K562 (cell line): ENCODE results near the gene CLEC19A. TPM values are rescaled to one million over a fixed set of nuclear protein-coding genes. Genes with fewer than 3 reads are reported as not detected.

Experiments used
- ATAC-seq: fragments of 200-7000 bp; cut with Tn5 transposase; 3 replicates; pipeline ENCODE4 v1.9.1; 2020; ENCODE audit warnings: moderate library complexity
- BruUV-seq: library from RNA; stranded (reverse); fragments of 400-500 nt; replicated peaks from 2 replicates; lab custom pipeline; 2021; lab: Mats Ljungman, UMichigan
- CTCF ChIA-PET: fragments of 300-600 bp; formaldehyde crosslinking; extraction: SDS; loops from one replicate; lab custom pipeline; 2021; ENCODE audit warnings: low intra/inter-chr PET ratio; lab: Yijun Ruan, JAX
- POLR2A ChIA-PET: fragments of 300-600, 350-650 bp; sonication (Branson Sonifier 250); formaldehyde crosslinking; extraction: SDS; loops from one replicate; lab custom pipeline; 2021; ENCODE audit warnings: antibody characterized with exemption, inconsistent platforms; lab: Yijun Ruan, JAX
- DNase-seq, 4 experiments: peaks; one replicate each; pipeline versions ENCODE4 v3.0.0 to v3.0.0-alpha.2; 2011 to 2018; ENCODE audit warnings: low spot score in 3 of 4, mixed read lengths in 3 of 4; ENCODE audit errors: extremely low read depth in 1 of 4
- FAIRE-seq: peaks from 2 replicates; lab custom pipeline; 2011; peaks lifted over from hg19 to GRCh38; lab: Jason Lieb, UNC
- H2AFZ ChIP-seq: 2 replicates; pipeline ENCODE4 v1.6.0; 2011; ENCODE audit warnings: low read depth, low read length, control low read depth, inconsistent platforms
- H3K27ac ChIP-seq: fragments of 200-600 bp; 3 replicates; pipeline ENCODE4 v1.8.0; 2011; ENCODE audit warnings: low read depth, mild to moderate bottlenecking, control low read depth, inconsistent platforms, low read length, moderate library complexity, mixed read lengths; ENCODE audit errors: extremely low read depth
- H3K27me3 ChIP-seq, 2 experiments: fragments of 300-600 bp in 1 of 2; 2 replicates in 1 of 2; 3 replicates in 1 of 2; pipeline versions ENCODE4 v1.6.0 to v1.8.0; 2011; ENCODE audit warnings: inconsistent platforms in 2 of 2, low read length in 2 of 2, mild to moderate bottlenecking in 1 of 2, mixed read lengths in 1 of 2, moderate library complexity in 1 of 2; ENCODE audit not compliant: control insufficient read depth in 2 of 2, insufficient read depth in 2 of 2
- H3K36me3 ChIP-seq: fragments of 300-600 bp; 3 replicates; pipeline ENCODE4 v1.8.0; 2011; ENCODE audit warnings: mild to moderate bottlenecking, low read length, inconsistent platforms; ENCODE audit not compliant: control insufficient read depth, insufficient read depth
- H3K4me1 ChIP-seq, 2 experiments: fragments of 200-600 bp in 1 of 2; replicated peaks in 1 of 2; 2 replicates in 1 of 2; 3 replicates in 1 of 2; pipeline versions ENCODE4 v1.5.1 to v1.8.0; 2011; ENCODE audit warnings: inconsistent platforms in 2 of 2, low read length in 2 of 2, mild to moderate bottlenecking in 1 of 2, mixed read lengths in 1 of 2, moderate library complexity in 1 of 2; ENCODE audit not compliant: control insufficient read depth in 2 of 2, insufficient read depth in 2 of 2
- H3K4me2 ChIP-seq: 2 replicates; pipeline ENCODE4 v1.6.1; 2011; ENCODE audit warnings: low read length, control low read depth, inconsistent platforms, mixed read lengths; ENCODE audit not compliant: insufficient read depth
- H3K4me3 ChIP-seq: fragments of 200-600 bp; sonication (generic), shearing (Covaris generic); 2 replicates; pipeline ENCODE4 v1.5.1; 2016; ENCODE audit warnings: control low read depth, inconsistent platforms
- H3K79me2 ChIP-seq: fragments of 200-600 bp; 3 replicates; pipeline ENCODE4 v1.8.0; 2011; ENCODE audit warnings: low read length, inconsistent platforms; ENCODE audit not compliant: control insufficient read depth, insufficient read depth
- H3K9ac ChIP-seq, 2 experiments: 2 replicates each; pipeline versions ENCODE4 v1.6.0 to v1.6.1; 2011; ENCODE audit warnings: low read depth in 2 of 2, low read length in 2 of 2, control low read depth in 1 of 2, inconsistent platforms in 1 of 2, mild to moderate bottlenecking in 1 of 2, mixed read lengths in 1 of 2; ENCODE audit not compliant: insufficient read depth in 1 of 2
- H3K9me1 ChIP-seq: one replicate; pipeline ENCODE4 v1.6.0; 2011; ENCODE audit warnings: inconsistent platforms, mild to moderate bottlenecking, low read length, moderate library complexity; ENCODE audit not compliant: control insufficient read depth, insufficient read depth
- H3K9me3 ChIP-seq: replicated peaks from 2 replicates; pipeline ENCODE4 v1.5.1; 2011; ENCODE audit warnings: low read depth, low read length, inconsistent platforms; ENCODE audit not compliant: control insufficient read depth, insufficient read depth
- H4K20me1 ChIP-seq: replicated peaks from 2 replicates; pipeline ENCODE4 v1.6.1; 2011; ENCODE audit warnings: low read length, inconsistent platforms, mixed read lengths; ENCODE audit not compliant: control insufficient read depth, insufficient read depth
- CBFA2T2 ChIP-seq: fragments of 450-650 bp; conservative IDR thresholded peaks from 2 replicates; pipeline ENCODE4 v1.6.1; 2017; ENCODE audit warnings: mild to moderate bottlenecking
- CHD4 ChIP-seq: fragments of 200-600 bp; sonication (generic); IDR thresholded peaks from 3 replicates; pipeline ENCODE4 v1.6.1; 2012; ENCODE audit warnings: low read depth, mild to moderate bottlenecking, mixed read lengths, low read length, inconsistent platforms; ENCODE audit not compliant: insufficient read depth, insufficient replicate concordance, poor library complexity, severe bottlenecking
- GABPA ChIP-seq: fragments of 200-800 bp; sonication (Bioruptor generic); conservative IDR thresholded peaks from 2 replicates; pipeline ENCODE4 v1.6.1; 2016; ENCODE audit warnings: low read depth, missing genetic modification characterization, missing compliant biosample characterization
- GATAD2A ChIP-seq: fragments of 450-650 bp; IDR thresholded peaks from 2 replicates; pipeline ENCODE4 v1.6.1; 2017
- HNRNPL ChIP-seq: fragments of 200-400 bp; formaldehyde crosslinking; IDR thresholded peaks from 2 replicates; pipeline ENCODE4 v1.6.1; 2017; ENCODE audit warnings: low read depth, mild to moderate bottlenecking, low read length
- HSF4 ChIP-seq: fragments of 250-450 bp; sonication (Bioruptor Pico); IDR thresholded peaks from 2 replicates; pipeline ENCODE4 v2.1.2; 2022; ENCODE audit warnings: mild to moderate bottlenecking, moderate library complexity, borderline replicate concordance
- KHSRP ChIP-seq: fragments of 450-650 bp; IDR thresholded peaks from 2 replicates; pipeline ENCODE4 v1.6.1; 2017
- MAFK ChIP-seq: IDR thresholded peaks from 2 replicates; pipeline ENCODE4 v1.6.1; 2011; ENCODE audit warnings: low read length, improper control_type of control experiment
- MCM5 ChIP-seq: fragments of 450-650 bp; IDR thresholded peaks from 2 replicates; pipeline ENCODE4 v1.6.1; 2016; ENCODE audit warnings: low read depth
- NCOA6 ChIP-seq: fragments of 450-650 bp; IDR thresholded peaks from 2 replicates; pipeline ENCODE4 v1.6.1; 2017; ENCODE audit warnings: mild to moderate bottlenecking
- RHOXF2B ChIP-seq: fragments of 250-450 bp; sonication (Bioruptor Pico); conservative IDR thresholded peaks from 2 replicates; pipeline ENCODE4 v1.5.1; 2021
- THRAP3 ChIP-seq: fragments of 450-650 bp; IDR thresholded peaks from 2 replicates; pipeline ENCODE4 v1.6.1; 2016; ENCODE audit warnings: mild to moderate bottlenecking, inconsistent platforms, borderline replicate concordance
- ZNF217 ChIP-seq: sonication (generic); formaldehyde crosslinking; IDR thresholded peaks from 2 replicates; pipeline ENCODE4 v1.8.0; 2022; ENCODE audit warnings: mild to moderate bottlenecking, missing genetic modification reagents
- ZNF23 ChIP-seq: fragments of 250-450 bp; sonication (Bioruptor Pico); IDR thresholded peaks from 2 replicates; pipeline ENCODE4 v1.4.0; 2020; ENCODE audit warnings: mild to moderate bottlenecking
- ZNF263 ChIP-seq: sonication (generic); formaldehyde crosslinking; IDR thresholded peaks from 2 replicates; pipeline ENCODE4 v1.8.0; 2022; ENCODE audit warnings: mild to moderate bottlenecking, missing genetic modification reagents, borderline replicate concordance
- ZNF785 ChIP-seq: fragments of 250-450 bp; sonication (Bioruptor Pico); IDR thresholded peaks from 2 replicates; pipeline ENCODE4 v1.4.0; 2020; ENCODE audit warnings: mild to moderate bottlenecking
- WGBS: fragments of 100-300 bp; shearing (Covaris generic); methylation state at CpG from one replicate; pipeline ENCODE4 v1.1.6; 2016; ENCODE audit warnings: low coverage, mixed read lengths; ENCODE audit not compliant: insufficient coverage; ENCODE audit errors: missing lambda C conversion rate; 5-methylcytosine and 5-hydroxymethylcytosine counted together
- in situ Hi-C: fragments of 300-500 bp; cut with MboI; formaldehyde crosslinking; loops from 4 replicates; pipeline ENCODE4 v1.15.0; 2018; ENCODE audit warnings: inconsistent platforms, mixed read lengths
- intact Hi-C: fragments of 100-400 bp; cut with micrococcal nuclease; formaldehyde crosslinking; loops from 2 replicates; pipeline ENCODE4 v1.14.2; 2022
- polyA plus RNA-seq, 8 experiments: library from polyadenylated mRNA; depleted of rRNA in 4 of 8; stranded (reverse) in 5 of 8; unstranded in 3 of 8; fragments of >200 nt; fragmentation: Nextera tagmentation in 2 of 8; fragmentation: Illumina TruSeq in 1 of 8; extraction: Ambion mirVana in 2 of 8; extraction: Trizol in 1 of 8; gene quantifications; 2 replicates each; pipeline versions ENCODE4 v1.2.1 to v1.2.3, GENCODE V29; 2011 to 2014; ENCODE audit warnings: inconsistent platforms in 1 of 8, missing spikeins in 1 of 8
- total RNA-seq, 7 experiments: library from RNA; depleted of rRNA in 6 of 7; stranded (reverse); fragments of >200 nt in 6 of 7; fragmentation: Illumina TruSeq in 2 of 7; extraction: Trizol in 2 of 7; gene quantifications; 2 replicates each; pipeline versions ENCODE4 v1.2.1 to v1.2.3, GENCODE V29; 2011 to 2021; ENCODE audit warnings: low replicate concordance in 1 of 7
- TF ChIP-seq, protein P1 (sequence below): IDR thresholded peaks from 2 replicates; pipeline ENCODE4 v1.6.1; 2011; ENCODE audit warnings: borderline replicate concordance, low read depth, mild to moderate bottlenecking, moderate library complexity, low read length; ENCODE audit not compliant: insufficient read depth, poor library complexity, severe bottlenecking

The CLEC19A gene
- total and polyA plus RNA-seq, 9 of the 15 experiments (the other 6 are each of a cell fraction or from before 2014, with no cell fraction given), result not detected

DNA sequence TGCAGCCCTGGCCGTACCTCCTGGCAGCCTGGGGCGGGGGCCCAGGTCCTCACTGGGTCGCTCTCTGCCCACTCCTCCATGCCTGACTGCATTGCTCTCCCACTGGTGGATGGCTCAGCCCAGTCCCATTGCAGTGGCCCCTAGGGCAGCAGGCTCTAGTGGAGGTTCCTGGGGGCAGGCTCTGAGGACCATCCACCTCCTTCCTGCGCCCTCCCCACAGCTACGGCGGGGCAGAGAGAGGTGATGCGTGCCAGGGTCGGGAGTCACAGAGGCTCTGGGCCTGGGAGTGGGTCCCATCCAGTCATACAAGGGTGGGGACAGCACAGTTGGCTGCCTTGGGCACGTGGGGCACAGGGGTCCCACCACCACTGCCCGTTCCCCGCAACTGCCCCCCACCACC, 44.0 kb upstream of the CLEC19A start:
- intact Hi-C loops, result no loop called here
- Histone ChIP-seq H3K4me2 (no peak overlapping the region), H3K9me3 (no peaks in the 10 kb centered on the region), H3K9me1 (no peaks in the 10 kb centered on the region), H3K4me1 (peaks cover 0 to 9% of the 10 kb centered on the region in 2 experiments; a peak in 1 of 5 replicates), H3K4me3 (no peak overlapping the region), H3K36me3 (no peaks in the 10 kb centered on the region), H3K9ac (no peak overlapping the region), H2AFZ (no peak overlapping the region), H4K20me1 (no peaks in the 10 kb centered on the region), H3K27me3 (peaks cover 2 to 18% of the 10 kb centered on the region in 2 experiments; a peak in 3 of 5 replicates), H3K79me2 (no peaks in the 10 kb centered on the region), H3K27ac (no peak overlapping the region)
- ChIA-PET POLR2A (no interaction called here), CTCF (no interaction called here)
- DNase-seq (no peak), FAIRE-seq (no peak), ATAC-seq (no peak)
- no TSS peak for BruUV-seq
- in situ Hi-C loops, result no loop called here
- 5% methylated on average over 11 of the region's 11 CpGs for WGBS
- TF ChIP-seq ZNF263 (CRISPR knock-in tag) (no peak), GATAD2A (no peak)
- TF ChIP-seq, protein P1, sequence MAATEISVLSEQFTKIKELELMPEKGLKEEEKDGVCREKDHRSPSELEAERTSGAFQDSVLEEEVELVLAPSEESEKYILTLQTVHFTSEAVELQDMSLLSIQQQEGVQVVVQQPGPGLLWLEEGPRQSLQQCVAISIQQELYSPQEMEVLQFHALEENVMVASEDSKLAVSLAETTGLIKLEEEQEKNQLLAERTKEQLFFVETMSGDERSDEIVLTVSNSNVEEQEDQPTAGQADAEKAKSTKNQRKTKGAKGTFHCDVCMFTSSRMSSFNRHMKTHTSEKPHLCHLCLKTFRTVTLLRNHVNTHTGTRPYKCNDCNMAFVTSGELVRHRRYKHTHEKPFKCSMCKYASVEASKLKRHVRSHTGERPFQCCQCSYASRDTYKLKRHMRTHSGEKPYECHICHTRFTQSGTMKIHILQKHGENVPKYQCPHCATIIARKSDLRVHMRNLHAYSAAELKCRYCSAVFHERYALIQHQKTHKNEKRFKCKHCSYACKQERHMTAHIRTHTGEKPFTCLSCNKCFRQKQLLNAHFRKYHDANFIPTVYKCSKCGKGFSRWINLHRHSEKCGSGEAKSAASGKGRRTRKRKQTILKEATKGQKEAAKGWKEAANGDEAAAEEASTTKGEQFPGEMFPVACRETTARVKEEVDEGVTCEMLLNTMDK, result no peak

GRCh38 chr16:19242186-19242585, 43.3 kb upstream of the CLEC19A start:
- WGBS, result 0% methylated on average over 1 of the region's 1 CpG
- H3K4me3 ChIP-seq, result no peak overlapping the region
- intact Hi-C loops (no loop called here), in situ Hi-C loops (no loop called here)
- ChIA-PET CTCF (no interaction called here), POLR2A (no interaction called here)
- no peak overlapping the region for H3K9ac ChIP-seq
- no peaks in the 10 kb centered on the region for H3K9me3 ChIP-seq
- FAIRE-seq (no peak), DNase-seq (no peak), ATAC-seq (no peak)
- H3K79me2 ChIP-seq, result no peaks in the 10 kb centered on the region
- H3K4me2 ChIP-seq, result no peak overlapping the region
- H3K27ac ChIP-seq, result no peak overlapping the region
- no peaks in the 10 kb centered on the region for H3K9me1 ChIP-seq
- H3K4me1 ChIP-seq, result peaks cover 0 to 9% of the 10 kb centered on the region in 2 experiments; a peak in 1 of 5 replicates
- no peak overlapping the region for H2AFZ ChIP-seq
- BruUV-seq, result no TSS peak
- no peaks in the 10 kb centered on the region for H4K20me1 ChIP-seq
- H3K27me3 ChIP-seq, result peaks cover 2 to 18% of the 10 kb centered on the region in 2 experiments; a peak in 3 of 5 replicates
- H3K36me3 ChIP-seq, result no peaks in the 10 kb centered on the region
- TF ChIP-seq GABPA (tag), result no peak
- no peak for TF ChIP-seq RHOXF2B (CRISPR knock-in tag)
- no peak for TF ChIP-seq CHD4
- TF ChIP-seq KHSRP, result no peak
- TF ChIP-seq NCOA6, result no peak
- TF ChIP-seq ZNF23 (CRISPR knock-in tag), result no peak
- no peak for TF ChIP-seq MCM5
- TF ChIP-seq HSF4 (CRISPR knock-in tag), result no peak
- TF ChIP-seq CBFA2T2, result no peak
- TF ChIP-seq ZNF217, result no peak
- no peak for TF ChIP-seq THRAP3
- TF ChIP-seq MAFK, result no peak
- TF ChIP-seq HNRNPL, result no peak
- no peak for TF ChIP-seq ZNF785
